SJCRH30 (cell line): Measurements from ENCODE around the gene NPAS1. TPM values are rescaled to one million over a fixed set of nuclear protein-coding genes. Genes with fewer than 3 reads are reported as not detected.

Source experiments
- DNase-seq, 2 experiments: peaks; one replicate each; pipeline ENCODE4 v3.0.0-alpha.2; 2015 to 2020
- H3K27ac ChIP-seq: fragments of 250-450 bp; sonication (Bioruptor Pico); 2 replicates; pipeline ENCODE4 v1.5.1; 2020; ENCODE audit warnings: mild to moderate bottlenecking, moderate library complexity
- H3K27me3 ChIP-seq: fragments of 250-450 bp; sonication (Bioruptor Pico); 2 replicates; pipeline ENCODE4 v1.5.1; 2020; ENCODE audit warnings: mild to moderate bottlenecking, moderate library complexity
- H3K36me3 ChIP-seq: fragments of 250-450 bp; sonication (Bioruptor Pico); 2 replicates; pipeline ENCODE4 v1.5.1; 2020; ENCODE audit warnings: mild to moderate bottlenecking, moderate library complexity
- H3K4me1 ChIP-seq: fragments of 250-450 bp; sonication (Bioruptor Pico); 2 replicates; pipeline ENCODE4 v1.5.1; 2020; ENCODE audit warnings: mild to moderate bottlenecking, moderate library complexity
- H3K4me3 ChIP-seq: fragments of 250-450 bp; sonication (Bioruptor Pico); 2 replicates; pipeline ENCODE4 v1.5.1; 2020; ENCODE audit warnings: mild to moderate bottlenecking, moderate library complexity
- H3K9me3 ChIP-seq: fragments of 250-450 bp; sonication (Bioruptor Pico); replicated peaks from 2 replicates; pipeline ENCODE4 v1.5.1; 2020; ENCODE audit warnings: mild to moderate bottlenecking, moderate library complexity
- total RNA-seq: library from RNA; depleted of rRNA; stranded (reverse); fragments of >200 nt; shearing (Covaris generic); gene quantifications from 2 replicates; pipeline ENCODE4 v1.2.3, GENCODE V29; 2014; rRNA removed

The NPAS1 gene
- total RNA-seq, 1 experiment from 2014 or later: not detected

DNA sequence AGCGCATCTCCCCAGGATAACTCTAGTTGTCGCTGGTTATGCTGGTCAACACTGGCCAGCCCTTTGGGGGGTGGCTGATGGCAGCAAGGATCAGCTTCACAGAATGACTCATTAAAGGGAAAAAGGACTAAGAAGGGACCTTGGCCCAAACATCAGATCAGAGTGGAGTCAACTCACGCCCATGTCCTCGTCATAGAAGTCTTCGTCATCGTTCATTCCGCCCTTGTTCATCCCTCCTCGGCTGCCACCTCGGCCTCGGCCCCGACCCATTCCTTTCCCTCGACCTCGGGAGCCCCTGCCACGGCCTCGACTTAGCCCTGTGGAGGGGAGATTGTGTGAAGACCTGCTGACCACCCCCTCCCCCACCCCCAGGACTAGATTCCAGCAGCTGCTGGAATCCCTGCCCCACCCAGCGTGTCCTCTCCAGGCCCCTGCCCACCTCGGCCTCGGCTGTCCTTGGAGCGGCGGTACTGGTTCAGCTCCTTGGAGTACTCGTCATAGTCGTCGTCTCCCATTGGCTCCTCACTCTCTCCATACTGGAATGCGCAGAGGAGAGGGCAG, 65.3 kb downstream of the NPAS1 start:
- Histone ChIP-seq H3K9me3 (no peaks in the 10 kb centered on the region), H3K27me3 (no peaks in the 10 kb centered on the region), H3K4me1 (no peaks in the 10 kb centered on the region), H3K36me3 (peaks cover 64% of the 10 kb centered on the region), H3K27ac (no peak overlapping the region), H3K4me3 (no peak overlapping the region)
- no peak for DNase-seq

DNA sequence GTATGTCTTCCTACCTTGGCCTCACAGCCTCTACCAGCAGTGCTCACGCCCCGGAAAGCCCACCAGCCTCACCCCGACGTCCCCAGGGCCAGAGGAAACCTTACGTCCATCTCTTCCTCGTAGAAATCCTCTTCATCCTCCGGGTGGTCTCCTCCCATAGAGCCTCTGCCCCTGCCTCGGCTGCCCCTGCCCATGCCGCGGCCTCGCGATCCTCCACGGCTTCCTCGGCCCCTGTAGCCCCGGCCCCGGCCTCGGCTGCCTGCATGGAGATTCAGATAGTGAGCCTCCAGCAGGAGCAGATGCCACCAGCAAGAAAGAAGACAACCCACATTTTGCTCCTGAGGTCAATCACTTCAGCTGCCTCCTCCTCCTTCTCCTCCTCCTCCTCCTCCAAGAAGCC, 66.6 kb downstream of the NPAS1 start:
- Histone ChIP-seq H3K9me3 (no peaks in the 10 kb centered on the region), H3K27ac (no peak overlapping the region), H3K4me1 (no peaks in the 10 kb centered on the region), H3K27me3 (no peaks in the 10 kb centered on the region), H3K36me3 (peaks cover 67% of the 10 kb centered on the region), H3K4me3 (no peak overlapping the region)
- DNase-seq: no peak

DNA sequence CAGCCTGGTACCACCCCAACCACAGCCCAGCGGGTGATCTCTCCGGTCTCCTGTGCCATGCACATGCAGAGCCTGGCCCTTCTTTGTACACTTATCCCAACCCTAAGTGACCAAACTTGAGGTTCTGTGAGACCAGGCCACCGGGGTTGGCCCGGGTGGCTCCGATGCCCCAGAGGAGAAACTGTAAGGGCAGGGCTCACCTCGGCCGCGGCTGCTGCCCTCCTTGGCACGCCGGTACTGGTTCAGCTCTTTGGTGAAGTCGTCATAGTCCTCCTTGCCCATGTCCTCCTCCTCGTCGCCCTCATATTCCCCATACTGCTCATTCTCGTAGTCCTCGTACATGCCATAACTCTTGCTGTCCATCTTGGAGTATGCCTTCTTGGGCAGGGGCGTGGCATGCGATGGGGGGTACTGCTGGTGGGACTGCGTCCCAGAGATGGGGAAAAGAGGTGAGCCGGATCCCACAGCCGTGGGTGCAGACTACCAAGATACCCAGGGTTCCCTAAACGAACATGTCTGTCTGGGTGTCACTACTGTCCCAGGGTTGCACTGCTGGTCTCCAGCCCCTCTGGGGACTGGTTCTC, 70.2 kb downstream of the NPAS1 start:
- Histone ChIP-seq H3K27ac (no peak overlapping the region), H3K36me3 (peaks cover 66% of the 10 kb centered on the region), H3K4me3 (no peak overlapping the region), H3K4me1 (no peaks in the 10 kb centered on the region), H3K9me3 (no peaks in the 10 kb centered on the region), H3K27me3 (no peaks in the 10 kb centered on the region)
- no peak for DNase-seq

DNA sequence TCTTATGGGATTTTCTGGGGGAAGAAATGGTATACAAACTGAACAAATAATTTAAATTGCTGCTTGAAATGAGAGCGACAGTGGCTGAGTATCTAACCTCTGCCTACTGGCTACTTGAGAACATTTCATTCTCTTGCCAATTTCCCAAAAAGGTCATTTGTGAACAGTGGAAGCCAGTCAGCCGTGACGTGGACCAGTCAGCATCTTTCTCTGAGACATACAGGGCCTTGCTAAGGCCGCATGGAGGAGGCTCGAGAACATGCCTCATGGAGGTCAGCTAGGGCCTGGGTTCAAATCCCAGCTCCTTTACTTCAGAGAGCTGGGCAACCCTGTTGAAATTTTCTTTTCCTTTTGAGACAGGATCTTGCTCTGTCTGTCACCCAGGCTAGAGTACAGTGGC, 73.6 kb downstream of the NPAS1 start:
- H3K27ac ChIP-seq: no peak overlapping the region
- no peak for DNase-seq

DNA sequence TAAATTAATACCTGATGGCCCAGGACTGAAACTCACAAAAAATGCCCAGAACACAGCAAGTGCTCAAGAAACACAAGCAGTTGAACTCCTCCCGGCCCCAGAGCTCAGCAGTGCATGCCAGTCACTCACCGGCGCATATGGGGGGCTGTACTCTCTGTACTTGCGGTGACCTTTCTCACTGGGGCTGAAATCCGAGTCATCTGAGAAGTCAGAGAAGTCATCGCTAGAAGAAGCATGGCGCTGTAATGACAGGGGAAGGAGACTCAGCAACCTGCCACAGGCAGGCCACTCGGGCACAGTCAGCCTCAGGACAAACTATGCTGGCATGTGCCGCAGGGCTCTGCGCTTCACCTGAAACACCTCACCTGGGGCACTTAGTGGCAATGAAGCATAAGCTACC, 74.2 kb downstream of the NPAS1 start:
- H3K4me1 ChIP-seq: no peaks in the 10 kb centered on the region
- no peaks in the 10 kb centered on the region for H3K9me3 ChIP-seq
- peaks cover 43% of the 10 kb centered on the region for H3K36me3 ChIP-seq
- H3K27me3 ChIP-seq: no peaks in the 10 kb centered on the region
- no peak overlapping the region for H3K4me3 ChIP-seq
- H3K27ac ChIP-seq: no peak overlapping the region
- peak in 1 of 2 experiments; percentile 33 for DNase-seq

More for the DNA sequence above, 73.6 kb downstream of the NPAS1 start:
- Histone ChIP-seq H3K4me1 (no peaks in the 10 kb centered on the region), H3K36me3 (peaks cover 46% of the 10 kb centered on the region), H3K27me3 (no peaks in the 10 kb centered on the region), H3K9me3 (no peaks in the 10 kb centered on the region), H3K4me3 (no peak overlapping the region)

DNA sequence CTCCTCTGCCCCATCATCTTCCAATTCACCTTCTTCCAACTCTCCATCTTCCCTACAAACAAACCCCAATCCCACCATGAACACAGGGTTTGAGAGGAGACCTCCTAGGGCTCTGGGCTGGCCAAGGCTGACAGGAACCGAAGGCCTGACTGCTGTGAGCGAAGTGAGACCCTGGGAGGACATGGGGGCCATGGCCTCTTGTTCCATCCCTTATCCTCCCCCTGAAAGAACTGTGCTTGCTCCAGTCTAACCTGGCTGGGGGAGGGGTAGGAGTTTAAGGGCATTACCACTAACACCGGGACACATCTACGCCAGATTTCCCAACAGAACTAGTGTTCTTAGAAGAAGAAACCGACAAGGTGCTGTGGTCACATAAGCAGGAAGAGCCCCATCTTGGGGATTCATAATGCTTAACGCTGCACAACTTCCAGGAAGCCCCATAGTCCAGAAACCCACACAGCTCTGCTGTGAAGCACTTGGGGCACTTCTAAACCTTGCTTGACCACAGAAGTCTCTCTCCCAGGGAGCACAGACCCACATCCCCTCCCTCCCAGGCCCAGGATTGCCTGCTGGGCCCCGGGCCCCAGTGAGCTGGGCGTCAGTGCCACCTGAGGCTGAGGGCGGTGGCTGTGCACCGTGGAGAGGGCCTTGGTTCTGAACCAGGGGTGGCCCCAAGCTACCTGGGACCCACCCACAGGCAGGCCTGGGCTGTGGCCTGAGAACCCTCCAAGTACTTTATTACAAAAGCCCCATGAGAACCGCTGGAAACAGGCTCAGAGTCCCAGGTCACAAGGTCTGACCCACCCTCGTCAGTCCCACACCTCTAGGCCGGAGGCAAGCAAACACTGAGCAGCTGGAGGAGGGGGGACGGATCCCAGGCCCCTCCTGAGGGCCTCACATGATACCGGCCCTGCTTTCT, 75.2 kb downstream of the NPAS1 start:
- no peaks in the 10 kb centered on the region for H3K27me3 ChIP-seq
- DNase-seq: no peak
- H3K27ac ChIP-seq: no peak overlapping the region
- no peaks in the 10 kb centered on the region for H3K4me1 ChIP-seq
- H3K36me3 ChIP-seq: peaks cover 40% of the 10 kb centered on the region
- no peaks in the 10 kb centered on the region for H3K9me3 ChIP-seq
- no peak overlapping the region for H3K4me3 ChIP-seq

Other genes with a start within 250 kb of the NPAS1 start
- 66.3 and 71.6 TPM in 2 replicates for gene SLC1A5, start 231.2 kb upstream of the NPAS1 start, total RNA-seq
- 133 and 139 TPM in 2 replicates for gene AP2S1, start 169.0 kb upstream of the NPAS1 start, total RNA-seq
- gene ARHGAP35, start 158.8 kb upstream of the NPAS1 start, total RNA-seq: 44.0 and 49.5 TPM in 2 replicates
- 22.6 and 28.8 TPM in 2 replicates for gene TMEM160, start 28.8 kb downstream of the NPAS1 start, total RNA-seq
- 19.4 and 21.2 TPM in 2 replicates for gene ZC3H4, start 93.9 kb downstream of the NPAS1 start, total RNA-seq
- gene SAE1, start 111.0 kb downstream of the NPAS1 start, total RNA-seq: 202 and 219 TPM in 2 replicates
- gene BBC3, start 211.4 kb downstream of the NPAS1 start, total RNA-seq: 1.7 and 2.3 TPM in 2 replicates
- gene CCDC9, start 236.7 kb downstream of the NPAS1 start, total RNA-seq: 7.2 and 10.7 TPM in 2 replicates